ENCODE results near the gene SMYD3.

- TF ChIP-seq CTCF (conservative IDR thresholded peaks at IDR 0.05) (no peak), EZH2 (IDR thresholded peaks at IDR 0.05; ENCODE audit: low read depth) (no peak)
These were observed 458.4 kb downstream of the SMYD3 start for GRCh38 chr1:246048693-246049092.
